B cell (primary cell): ENCODE data around the gene SDC1. TPM values are rescaled to one million over a fixed set of nuclear protein-coding genes. Genes with fewer than 3 reads are reported as not detected.

Source experiments
- ATAC-seq: fragments of 200-7000 bp; cut with Tn5 transposase; one replicate; pipeline ENCODE4 v1.10.0; 2021; ENCODE audit warnings: low read depth, mild to moderate bottlenecking, moderate number of reproducible peaks, moderate library complexity
- CTCF ChIA-PET: fragments of 350-600 bp; sonication (Branson Sonifier 250); formaldehyde crosslinking; loops from one replicate; lab custom pipeline; 2021; ENCODE audit warnings: antibody characterized with exemption, inconsistent platforms; lab: Charles Lee
- POLR2A ChIA-PET: fragments of 350-600 bp; sonication (Branson Sonifier 250); formaldehyde crosslinking; loops from one replicate; lab custom pipeline; 2021; ENCODE audit warnings: antibody characterized with exemption; lab: Charles Lee
- DNase-seq: peaks from one replicate; pipeline ENCODE4 v3.0.0; 2013
- H2AFZ ChIP-seq: 2 replicates; pipeline ENCODE4 v1.6.1; 2012; ENCODE audit warnings: mild to moderate bottlenecking, low read depth, low read length; ENCODE audit not compliant: insufficient read depth, poor library complexity, severe bottlenecking
- H3K27ac ChIP-seq, 2 donors: 1 replicate in 1 of 2; 2 replicates in 1 of 2; pipeline ENCODE4 v1.5.1; 2012 to 2013; ENCODE audit warnings: low read length in 2 of 2, mild to moderate bottlenecking in 2 of 2, moderate library complexity in 1 of 2
- H3K27me3 ChIP-seq, 4 experiments: fragments of 200-600 bp in 1 of 4; sonication (generic) in 1 of 4; replicated peaks in 1 of 4; 1 replicate in 2 of 4; 2 replicates in 2 of 4; pipeline versions ENCODE4 v1.6.1 to v1.7.0; 2013 to 2016; ENCODE audit warnings: low read length in 3 of 4, mild to moderate bottlenecking in 2 of 4, mixed read lengths in 1 of 4, moderate library complexity in 1 of 4; ENCODE audit not compliant: insufficient read depth in 4 of 4, control insufficient read depth in 3 of 4; ENCODE audit errors: control extremely low read depth in 1 of 4
- H3K36me3 ChIP-seq, 2 experiments: replicated peaks in 1 of 2; 1 replicate in 1 of 2; 2 replicates in 1 of 2; pipeline versions ENCODE4 v1.6.1 to v1.7.1; 2013; ENCODE audit warnings: low read length in 1 of 2; ENCODE audit not compliant: insufficient read depth in 2 of 2, control insufficient read depth in 1 of 2; ENCODE audit errors: control extremely low read depth in 1 of 2, extremely low read depth in 1 of 2
- H3K4me1 ChIP-seq, 2 donors: fragments of 200-600 bp in 1 of 2; sonication (generic) in 1 of 2; 1 replicate in 1 of 2; 2 replicates in 1 of 2; pipeline versions ENCODE4 v1.5.1 to v1.6.1; 2013 to 2017; ENCODE audit warnings: low read length in 2 of 2; ENCODE audit not compliant: control insufficient read depth in 2 of 2, insufficient read depth in 2 of 2
- H3K4me2 ChIP-seq: replicated peaks from 2 replicates; pipeline ENCODE3; 2012; ENCODE audit warnings: mild to moderate bottlenecking, low read depth, low read length; ENCODE audit not compliant: poor library complexity, severe bottlenecking
- H3K4me3 ChIP-seq, 5 experiments: fragments of 200-600 bp in 1 of 5; sonication (generic) in 1 of 5; 1 replicate in 3 of 5; 2 replicates in 2 of 5; pipeline versions ENCODE4 v1.5.1 to v1.7.0; 2011 to 2016; ENCODE audit warnings: low read length in 4 of 5, mild to moderate bottlenecking in 4 of 5, low read depth in 2 of 5, control low read depth in 1 of 5, moderate library complexity in 1 of 5; ENCODE audit not compliant: insufficient read depth in 1 of 5; ENCODE audit errors: control extremely low read depth in 1 of 5, extremely low read depth in 1 of 5
- H3K79me2 ChIP-seq: fragments of 200-600 bp; sonication (generic); one replicate; pipeline ENCODE4 v1.6.0; 2016; ENCODE audit warnings: low read length; ENCODE audit not compliant: control insufficient read depth, insufficient read depth
- H3K9ac ChIP-seq: fragments of 200-600 bp; sonication (generic); 2 replicates; pipeline ENCODE4 v1.6.1; 2017; ENCODE audit warnings: mild to moderate bottlenecking, low read length, moderate library complexity
- H3K9me3 ChIP-seq, 3 donors: one replicate each; pipeline versions ENCODE4 v1.6.1 to v1.7.1; 2013; ENCODE audit warnings: low read length in 2 of 3; ENCODE audit not compliant: control insufficient read depth in 2 of 3, insufficient read depth in 1 of 3; ENCODE audit errors: control extremely low read depth in 1 of 3
- H4K20me1 ChIP-seq: 2 replicates; pipeline ENCODE4 v1.6.0; 2012; ENCODE audit warnings: mild to moderate bottlenecking, low read length; ENCODE audit not compliant: insufficient read depth, control insufficient read depth, poor library complexity, severe bottlenecking
- H3K27ac Mint-ChIP-seq: one replicate; pipeline ENCODE4 v1.8.0; 2021; ENCODE audit warnings: mixed read lengths
- H3K27me3 Mint-ChIP-seq: one replicate; pipeline ENCODE4 v1.8.0; 2021; ENCODE audit warnings: mixed read lengths
- H3K4me1 Mint-ChIP-seq: one replicate; pipeline ENCODE4 v1.8.0; 2021; ENCODE audit warnings: mixed read lengths
- H3K4me3 Mint-ChIP-seq: one replicate; pipeline ENCODE4 v1.8.0; 2021; ENCODE audit warnings: mixed read lengths
- H3K9me3 Mint-ChIP-seq: one replicate; pipeline ENCODE4 v1.8.0; 2022; ENCODE audit warnings: mixed read lengths; ENCODE audit not compliant: insufficient read depth
- CTCF ChIP-seq: fragments of 200-600 bp; IDR thresholded peaks from one replicate; pipeline ENCODE4 v1.8.0; 2022; ENCODE audit warnings: antibody characterized with exemption, mild to moderate bottlenecking
- EZH2 ChIP-seq: IDR thresholded peaks from 2 replicates; pipeline ENCODE4 v1.6.1; 2012; ENCODE audit warnings: borderline replicate concordance, low read depth, mild to moderate bottlenecking, moderate library complexity, low read length; ENCODE audit not compliant: insufficient read depth, poor library complexity, severe bottlenecking
- WGBS: methylation state at CpG from one replicate; pipeline ENCODE4 v1.1.5; 2013; ENCODE audit warnings: missing lambda C conversion rate; ENCODE audit not compliant: insufficient coverage; 5-methylcytosine and 5-hydroxymethylcytosine counted together
- intact Hi-C: fragments of 100-400 bp; cut with micrococcal nuclease; formaldehyde crosslinking; loops from one replicate; pipeline ENCODE4 v1.10.0; 2022
- polyA plus RNA-seq: library from polyadenylated mRNA; depleted of rRNA; stranded (reverse); fragments of >200 nt; gene quantifications from 2 replicates; pipeline ENCODE4 v1.2.3, GENCODE V29; 2012
- total RNA-seq, 2 donors: library from RNA; stranded (reverse); fragments of 120-200 nt in 1 of 2; gene quantifications; 1 replicate in 1 of 2; 2 replicates in 1 of 2; pipeline versions ENCODE4 v1.2.3 to v1.2.4, GENCODE V29; 2013 to 2022

Gene SDC1
- total and polyA plus RNA-seq, 2 donors (not counting 1 experiment from before 2014, with no cell fraction given), result 0.22 TPM; not detected in 1

DNA sequence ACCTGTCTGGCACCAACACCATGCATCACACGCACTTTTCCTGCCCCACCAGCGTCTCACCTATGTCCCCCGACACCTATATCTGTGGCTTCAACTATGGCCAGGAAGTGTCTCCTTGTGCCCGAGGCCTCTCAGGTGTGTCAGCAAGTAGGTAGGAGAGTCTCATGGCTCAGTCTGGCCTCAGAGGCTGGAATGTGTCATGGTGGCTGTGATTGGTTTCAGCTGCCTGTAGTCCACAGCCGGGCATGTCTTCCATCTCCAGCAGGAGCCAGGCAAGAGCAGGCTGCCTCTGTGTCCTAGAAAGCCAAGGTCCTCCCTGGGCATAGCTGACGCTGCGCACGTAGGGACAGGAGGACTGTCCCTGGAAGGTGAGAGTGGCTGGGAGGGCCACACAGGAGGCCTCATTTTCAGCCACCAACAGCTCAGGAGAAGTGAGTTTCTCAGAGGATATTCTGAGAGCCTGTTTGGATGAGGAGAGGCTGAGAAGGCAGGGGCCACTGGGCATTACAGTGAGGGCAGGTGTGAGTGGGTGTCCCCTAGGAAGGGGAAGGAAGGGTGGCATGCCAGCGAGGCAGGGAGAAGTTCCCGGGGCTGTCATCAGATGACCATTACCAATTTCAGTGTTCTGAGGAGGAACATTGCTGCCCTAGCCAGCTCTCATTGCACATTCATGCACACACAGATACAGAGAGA lies 47.2 kb downstream of the SDC1 start:
- ATAC-seq, result no peak
- H3K9me3 Mint-ChIP-seq, result no peaks in the 10 kb centered on the region
- ChIA-PET CTCF (no interaction called here), POLR2A (no interaction called here)
- H3K4me1 Mint-ChIP-seq, result no peaks in the 10 kb centered on the region
- 95% methylated on average over 10 of the region's 10 CpGs for WGBS
- H3K4me3 Mint-ChIP-seq, result no peak overlapping the region
- Histone ChIP-seq H3K27ac (no peak overlapping the region), H3K4me2 (no peak overlapping the region), H2AFZ (no peak overlapping the region), H3K4me1 (no peaks in the 10 kb centered on the region), H3K79me2 (no peaks in the 10 kb centered on the region), H3K9ac (no peak overlapping the region), H4K20me1 (no peaks in the 10 kb centered on the region), H3K9me3 (no peaks in the 10 kb centered on the region), H3K4me3 (no peak overlapping the region), H3K36me3 (no peaks in the 10 kb centered on the region), H3K27me3 (no peaks in the 10 kb centered on the region)
- DNase-seq, result no peak
- TF ChIP-seq EZH2, result no peak
- TF ChIP-seq CTCF, result no peak
- intact Hi-C loops, result no loop called here
- H3K27me3 Mint-ChIP-seq, result no peaks in the 10 kb centered on the region
- no peak overlapping the region for H3K27ac Mint-ChIP-seq

GRCh38 chr2:20176760-20177159 lies 48.2 kb downstream of the SDC1 start:
- Histone ChIP-seq H3K9me3 (no peaks in the 10 kb centered on the region), H3K4me2 (no peak overlapping the region), H2AFZ (no peak overlapping the region), H4K20me1 (no peaks in the 10 kb centered on the region), H3K9ac (no peak overlapping the region), H3K27me3 (no peaks in the 10 kb centered on the region), H3K4me3 (no peak overlapping the region), H3K27ac (no peak overlapping the region), H3K36me3 (no peaks in the 10 kb centered on the region), H3K4me1 (no peaks in the 10 kb centered on the region), H3K79me2 (no peaks in the 10 kb centered on the region)
- H3K4me3 Mint-ChIP-seq, result no peak overlapping the region
- ChIA-PET CTCF (no interaction called here), POLR2A (no interaction called here)
- no peaks in the 10 kb centered on the region for H3K4me1 Mint-ChIP-seq
- ATAC-seq (no peak), DNase-seq (no peak)
- intact Hi-C loops, result no loop called here
- H3K27me3 Mint-ChIP-seq, result no peaks in the 10 kb centered on the region
- 78% methylated on average over 4 of the region's 5 CpGs for WGBS
- no peak for TF ChIP-seq CTCF
- TF ChIP-seq EZH2, result no peak
- H3K9me3 Mint-ChIP-seq, result no peaks in the 10 kb centered on the region
- H3K27ac Mint-ChIP-seq, result no peak overlapping the region
